HCT116 (cell line): ENCODE data around the gene BCS1L.

Experiments used
- CTCF ChIP-seq, 3 experiments: fragments of 200-600 bp in 1 of 3; sonication (generic) in 1 of 3; IDR thresholded peaks in 2 of 3; conservative IDR thresholded peaks in 1 of 3; 2 replicates each; pipeline ENCODE4 v1.5.1; 2012 to 2017; ENCODE audit warnings: low read depth in 2 of 3, low read length in 2 of 3, antibody characterized with exemption in 1 of 3, borderline replicate concordance in 1 of 3, control low read depth in 1 of 3, mild to moderate bottlenecking in 1 of 3, mixed read lengths in 1 of 3, mixed run types in 1 of 3, moderate library complexity in 1 of 3; ENCODE audit not compliant: insufficient read depth in 1 of 3
- EGR1 ChIP-seq: IDR thresholded peaks from 2 replicates; pipeline ENCODE4 v1.6.1; 2012; ENCODE audit warnings: low read depth
- EZH2phosphoT487 ChIP-seq: fragments of 200-600 bp; IDR thresholded peaks from 2 replicates; pipeline ENCODE4 v1.6.1; 2018; ENCODE audit warnings: antibody characterized with exemption, borderline replicate concordance
- POLR2A ChIP-seq: IDR thresholded peaks from 2 replicates; pipeline ENCODE4 v1.7.0; 2011; ENCODE audit warnings: borderline replicate concordance; ENCODE audit not compliant: insufficient read depth, insufficient read length; ENCODE audit errors: extremely low read depth
- RAD21 ChIP-seq: IDR thresholded peaks from 2 replicates; pipeline ENCODE4 v1.6.1; 2012; ENCODE audit warnings: low read depth, mild to moderate bottlenecking
- SIN3A ChIP-seq: IDR thresholded peaks from 2 replicates; pipeline ENCODE4 v1.6.1; 2012; ENCODE audit warnings: low read depth
- SP1 ChIP-seq: IDR thresholded peaks from 2 replicates; pipeline ENCODE4 v1.6.1; 2012; ENCODE audit warnings: low read depth
- ZNF274 ChIP-seq: fragments of 200-500 bp; sonication (Bioruptor generic); IDR thresholded peaks from 2 replicates; pipeline ENCODE4 v1.6.1; 2014; ENCODE audit warnings: mild to moderate bottlenecking, low read depth, low read length, inconsistent platforms
- TF ChIP-seq, protein P1 (sequence below): IDR thresholded peaks from 2 replicates; pipeline ENCODE4 v1.6.1; 2012; ENCODE audit warnings: low read depth
- TF ChIP-seq, protein P2 (sequence below): IDR thresholded peaks from 2 replicates; pipeline ENCODE4 v1.6.1; 2012

DNA sequence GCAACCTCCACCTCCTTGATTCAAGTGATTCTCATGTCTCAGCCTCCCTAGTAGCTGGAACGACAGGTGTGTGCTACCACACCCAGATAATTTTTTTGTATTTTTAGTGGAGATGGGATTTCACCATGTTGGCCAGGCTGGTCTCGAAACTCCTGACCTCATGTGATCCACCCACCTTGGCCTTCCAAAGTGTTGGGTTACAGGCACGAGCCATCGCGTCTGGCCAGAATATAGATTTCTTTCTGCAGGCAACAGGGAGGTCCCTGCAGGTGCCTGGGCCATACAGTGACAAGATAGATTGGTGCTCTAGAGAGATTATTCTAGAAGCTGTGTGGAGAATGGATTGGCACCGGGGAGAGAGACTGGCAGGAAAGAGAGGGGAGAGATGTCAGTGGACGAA, 38.5 kb upstream of the BCS1L start:
- TF ChIP-seq CTCF (IDR thresholded peaks at IDR 0.05 in 2 of 3, conservative IDR thresholded peaks at IDR 0.05 in 1 of 3; ENCODE audit: borderline replicate concordance in 1 of 3, insufficient read depth in 1 of 3, low read depth in 2 of 3, low read length in 2 of 3) (no peak), EZH2phosphoT487 (no peak), POLR2A (no peak), ZNF274 (no peak), EGR1 (no peak), SP1 (no peak), RAD21 (no peak), SIN3A (no peak)
- TF ChIP-seq, protein P1, sequence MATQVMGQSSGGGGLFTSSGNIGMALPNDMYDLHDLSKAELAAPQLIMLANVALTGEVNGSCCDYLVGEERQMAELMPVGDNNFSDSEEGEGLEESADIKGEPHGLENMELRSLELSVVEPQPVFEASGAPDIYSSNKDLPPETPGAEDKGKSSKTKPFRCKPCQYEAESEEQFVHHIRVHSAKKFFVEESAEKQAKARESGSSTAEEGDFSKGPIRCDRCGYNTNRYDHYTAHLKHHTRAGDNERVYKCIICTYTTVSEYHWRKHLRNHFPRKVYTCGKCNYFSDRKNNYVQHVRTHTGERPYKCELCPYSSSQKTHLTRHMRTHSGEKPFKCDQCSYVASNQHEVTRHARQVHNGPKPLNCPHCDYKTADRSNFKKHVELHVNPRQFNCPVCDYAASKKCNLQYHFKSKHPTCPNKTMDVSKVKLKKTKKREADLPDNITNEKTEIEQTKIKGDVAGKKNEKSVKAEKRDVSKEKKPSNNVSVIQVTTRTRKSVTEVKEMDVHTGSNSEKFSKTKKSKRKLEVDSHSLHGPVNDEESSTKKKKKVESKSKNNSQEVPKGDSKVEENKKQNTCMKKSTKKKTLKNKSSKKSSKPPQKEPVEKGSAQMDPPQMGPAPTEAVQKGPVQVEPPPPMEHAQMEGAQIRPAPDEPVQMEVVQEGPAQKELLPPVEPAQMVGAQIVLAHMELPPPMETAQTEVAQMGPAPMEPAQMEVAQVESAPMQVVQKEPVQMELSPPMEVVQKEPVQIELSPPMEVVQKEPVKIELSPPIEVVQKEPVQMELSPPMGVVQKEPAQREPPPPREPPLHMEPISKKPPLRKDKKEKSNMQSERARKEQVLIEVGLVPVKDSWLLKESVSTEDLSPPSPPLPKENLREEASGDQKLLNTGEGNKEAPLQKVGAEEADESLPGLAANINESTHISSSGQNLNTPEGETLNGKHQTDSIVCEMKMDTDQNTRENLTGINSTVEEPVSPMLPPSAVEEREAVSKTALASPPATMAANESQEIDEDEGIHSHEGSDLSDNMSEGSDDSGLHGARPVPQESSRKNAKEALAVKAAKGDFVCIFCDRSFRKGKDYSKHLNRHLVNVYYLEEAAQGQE = no peak
- TF ChIP-seq, protein P2, sequence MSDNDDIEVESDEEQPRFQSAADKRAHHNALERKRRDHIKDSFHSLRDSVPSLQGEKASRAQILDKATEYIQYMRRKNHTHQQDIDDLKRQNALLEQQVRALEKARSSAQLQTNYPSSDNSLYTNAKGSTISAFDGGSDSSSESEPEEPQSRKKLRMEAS = no peak
